C4-2B (cell line): ENCODE data around the gene TTC36.
A peak's percentile ranks its signal among the peaks of the same experiment; 100 is the strongest.

Experiments used
- H3K27ac ChIP-seq: fragments of 450-650 bp; 2 replicates; pipeline ENCODE4 v1.5.1; 2017
- CTCF ChIP-seq: fragments of 450-650 bp; conservative IDR thresholded peaks from 2 replicates; pipeline ENCODE4 v1.5.1; 2017; ENCODE audit warnings: mild to moderate bottlenecking
- ZFX ChIP-seq: fragments of 450-650 bp; IDR thresholded peaks from 2 replicates; pipeline ENCODE4 v1.6.1; 2017

Gene TTC36

GRCh38 chr11:118526688-118527087, 586 bp upstream of the TTC36 start:
- no peak for TF ChIP-seq ZFX
- no peak for TF ChIP-seq CTCF
- H3K27ac ChIP-seq, result no peak overlapping the region

- no peak for TF ChIP-seq CTCF
- TF ChIP-seq ZFX, result no peak
- H3K27ac ChIP-seq, result no peak overlapping the region
These were observed 1.2 kb downstream of the TTC36 start for GRCh38 chr11:118528511-118528910.

- TF ChIP-seq CTCF (no peak), ZFX (no peak)
- peak overlapping the region; percentile 74 for H3K27ac ChIP-seq
These were observed 2.4 kb downstream of the TTC36 start for GRCh38 chr11:118529584-118530175.

DNA sequence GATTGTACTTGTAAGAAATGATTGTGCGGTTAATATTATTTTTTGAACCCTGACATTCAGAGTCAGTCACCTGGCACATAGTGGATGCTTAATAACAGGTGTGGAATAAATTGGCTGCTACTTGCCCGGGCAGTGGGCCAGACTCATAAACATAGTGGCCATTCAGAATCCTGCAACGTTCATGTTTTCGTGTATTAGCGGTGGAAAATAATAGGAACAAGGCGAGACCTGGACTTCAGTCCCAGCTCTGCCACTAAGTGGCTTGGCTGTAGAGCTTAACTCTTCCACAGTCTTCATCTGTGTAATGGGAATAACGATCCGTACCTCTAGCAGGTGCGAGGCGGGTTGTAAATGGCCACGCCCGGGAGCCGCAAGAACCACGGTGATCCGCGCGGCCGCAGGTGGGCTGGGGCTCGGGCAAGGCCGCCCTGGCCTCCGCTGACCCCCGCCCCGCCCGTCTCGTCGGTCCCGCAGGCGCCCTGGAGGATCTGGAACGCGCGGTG, 3.0 kb downstream of the TTC36 start:
- H3K27ac ChIP-seq, result peak overlapping the region; percentile 74
- TF ChIP-seq CTCF, result no peak
- no peak for TF ChIP-seq ZFX

DNA sequence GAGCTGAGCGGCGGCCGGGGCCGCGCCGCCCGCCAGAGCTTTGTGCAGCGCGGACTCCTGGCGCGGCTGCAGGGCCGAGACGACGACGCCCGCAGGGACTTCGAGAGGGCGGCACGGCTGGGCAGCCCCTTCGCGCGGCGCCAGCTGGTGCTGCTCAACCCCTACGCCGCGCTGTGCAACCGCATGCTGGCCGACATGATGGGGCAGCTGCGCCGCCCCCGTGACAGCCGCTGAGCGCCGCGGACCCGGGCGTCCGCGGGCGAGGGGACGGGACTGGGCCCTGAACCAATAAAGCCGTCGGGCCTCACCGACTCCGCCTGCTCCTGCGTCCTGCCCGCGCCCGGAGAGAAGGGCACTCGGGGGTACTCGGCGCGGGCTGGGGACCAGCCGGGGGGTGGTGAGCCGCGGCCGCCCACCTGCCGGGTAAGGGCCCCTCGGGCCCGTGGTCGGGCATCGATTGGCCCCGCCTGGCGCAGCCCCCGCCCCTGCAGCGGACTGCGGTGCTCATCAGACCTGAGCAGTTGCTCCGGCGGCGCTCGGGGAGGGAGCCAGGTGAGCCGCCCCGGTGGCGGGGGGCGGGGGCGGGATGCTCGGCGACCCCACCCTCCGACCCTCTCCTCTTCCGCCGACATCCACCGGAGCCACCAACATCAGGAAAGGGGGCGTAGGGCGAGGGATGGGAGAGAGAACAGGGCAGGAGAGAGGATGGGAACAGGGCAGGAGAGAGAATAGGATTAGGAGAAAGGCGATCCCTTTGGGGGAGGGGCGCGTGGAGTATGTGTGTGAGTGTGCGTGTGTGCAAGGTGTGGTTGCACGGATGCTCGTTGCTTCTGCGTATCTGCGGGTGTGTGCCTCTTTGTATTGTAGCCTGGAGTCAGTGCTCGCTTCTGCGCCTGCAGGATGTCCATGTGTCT, 3.7 kb downstream of the TTC36 start, which contains the start of gene TMEM25:
Gene TMEM25, plus strand, starts transcription at position 510 of the 914 bp plus-strand sequence. CDS start 610 bp downstream, outside the sequence.
- peak within 1 kb of the TSS; percentile 74 for H3K27ac ChIP-seq
- TF ChIP-seq ZFX, result peak; percentile 90
- TF ChIP-seq CTCF, result no peak

- H3K27ac ChIP-seq, result peak overlapping the region; percentile 74
- TF ChIP-seq CTCF (no peak), ZFX (no peak; the same call in 1 of the 2 replicates)
These were observed 4.4 kb downstream of the TTC36 start for GRCh38 chr11:118531597-118532084.

- no peak for TF ChIP-seq ZFX
- no peak for TF ChIP-seq CTCF
- H3K27ac ChIP-seq, result peak overlapping the region; percentile 74
These were observed 4.8 kb downstream of the TTC36 start for GRCh38 chr11:118532091-118532490.
